GM19238 (cell line): ENCODE data around the gene DNAJC21.

Experiments used
- DNase-seq: peaks from one replicate; pipeline ENCODE4 v3.0.0; 2011; ENCODE audit warnings: low spot score; ENCODE audit not compliant: insufficient read length

DNAJC21 gene

DNA sequence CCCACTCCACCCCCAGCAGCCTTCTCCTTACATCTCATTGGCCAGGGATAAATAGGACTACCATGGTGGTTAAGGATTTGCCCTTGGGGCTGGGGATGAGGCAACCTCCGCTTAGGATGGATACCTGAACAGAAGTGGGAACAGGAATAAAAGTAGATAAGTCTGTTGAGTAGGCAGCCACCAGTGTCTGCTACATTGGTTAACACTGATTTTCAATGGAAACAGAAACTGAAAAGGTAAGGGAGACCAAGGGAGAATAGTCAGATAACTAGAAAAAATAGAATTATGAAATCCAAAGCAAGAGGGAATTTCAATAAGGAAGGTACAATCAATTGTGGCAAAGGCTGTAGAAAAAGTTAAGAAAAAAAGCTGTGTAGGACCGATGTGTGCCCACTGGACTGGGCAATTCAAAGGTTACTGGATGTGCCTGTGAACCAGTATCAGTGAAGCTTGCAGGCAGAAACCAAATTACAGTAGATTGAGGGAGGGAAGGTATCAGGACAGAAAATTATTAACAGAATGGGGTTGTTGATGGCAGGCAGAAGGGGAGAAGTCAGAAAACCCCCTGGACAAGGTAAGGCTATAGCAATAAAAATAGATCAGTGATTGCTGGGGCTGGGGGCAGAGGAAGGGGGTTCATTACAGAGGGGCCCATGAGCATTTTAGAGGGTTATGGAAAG is 48.7 kb downstream of the DNAJC21 start:
- DNase-seq: peak; percentile 19

- no peak for DNase-seq
Observed at GRCh38 chr5:34978681-34979080, 49.3 kb downstream of the DNAJC21 start.

GRCh38 chr5:34982823-34983222 is 53.5 kb downstream of the DNAJC21 start:
- no peak for DNase-seq

GRCh38 chr5:34986965-34987364 is 57.6 kb downstream of the DNAJC21 start:
- DNase-seq: no peak

GRCh38 chr5:34991486-34992238 is 62.3 kb downstream of the DNAJC21 start:
- no peak for DNase-seq

DNA sequence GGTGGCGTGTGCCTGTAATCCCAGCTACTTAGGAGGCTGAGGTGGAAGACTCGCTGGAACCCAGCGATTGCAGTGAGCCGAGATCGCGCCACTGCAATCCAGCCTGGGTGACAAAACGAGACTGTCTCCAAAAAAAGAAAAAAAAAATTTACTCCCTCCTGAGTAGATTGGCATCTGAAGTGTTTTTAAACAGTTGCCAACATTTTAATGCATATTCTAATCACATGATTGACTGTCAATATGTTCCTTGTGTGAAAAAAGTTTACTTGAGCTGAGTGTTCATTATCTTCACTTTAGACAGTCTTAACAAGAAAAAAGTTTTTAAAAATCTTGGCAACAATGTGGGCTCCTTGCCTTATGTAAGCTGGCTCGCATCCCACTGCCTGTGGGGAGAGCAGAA is 64.6 kb downstream of the DNAJC21 start:
- DNase-seq: no peak

GRCh38 chr5:34996261-34996660 is 66.9 kb downstream of the DNAJC21 start:
- no peak for DNase-seq

DNA sequence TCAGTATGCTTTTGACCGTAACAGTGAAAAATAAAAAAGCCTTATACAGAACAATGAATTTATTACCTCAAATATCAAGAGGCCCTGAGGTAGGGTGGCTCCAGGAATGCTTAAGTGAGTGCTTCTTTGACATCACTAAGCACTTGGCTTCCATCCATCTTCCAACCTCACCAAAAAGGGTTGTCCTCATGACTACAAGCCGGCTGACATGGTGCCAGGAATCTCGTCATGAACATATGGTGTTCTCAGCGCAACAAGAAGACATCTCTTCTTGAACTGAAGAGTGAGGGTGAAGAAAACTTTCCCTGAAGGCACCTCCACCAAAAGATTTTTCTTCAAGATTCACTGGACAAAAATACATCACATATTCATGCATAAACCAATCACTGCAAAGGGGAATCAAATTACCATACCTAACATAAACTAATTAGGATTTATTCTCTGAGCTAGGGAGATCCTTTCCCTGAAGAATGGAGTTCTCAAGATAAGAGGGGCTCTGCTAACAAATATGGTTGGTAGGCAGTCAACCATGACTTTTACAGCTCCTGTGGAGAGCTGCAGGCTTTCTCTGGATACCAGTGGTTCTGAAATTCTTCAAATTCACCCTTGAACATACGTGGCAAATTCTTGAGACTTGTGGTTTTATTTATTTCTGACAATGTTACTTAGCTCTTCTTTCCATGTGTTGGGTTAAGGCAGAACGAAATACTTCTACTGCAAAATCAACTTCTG is 68.9 kb downstream of the DNAJC21 start:
- DNase-seq: no peak

DNA sequence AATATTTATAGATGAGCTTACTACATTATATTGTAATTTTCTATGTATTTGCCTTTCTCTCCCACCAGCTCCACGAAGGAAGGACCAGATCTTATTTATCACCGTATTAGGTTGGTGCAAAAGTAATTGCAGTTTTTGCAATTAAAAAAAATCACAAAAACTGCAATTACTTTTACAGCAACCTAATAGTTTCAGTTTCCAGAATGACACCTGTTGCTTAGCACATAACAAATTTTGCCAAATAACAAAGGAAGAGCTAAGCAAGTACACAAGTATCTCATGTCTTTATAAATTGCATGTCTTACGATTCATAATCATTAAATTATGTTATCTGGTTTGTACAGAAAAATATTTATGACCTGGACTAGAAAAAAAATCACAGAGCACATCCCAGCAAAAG is 72.5 kb downstream of the DNAJC21 start:
- DNase-seq: no peak

DNA sequence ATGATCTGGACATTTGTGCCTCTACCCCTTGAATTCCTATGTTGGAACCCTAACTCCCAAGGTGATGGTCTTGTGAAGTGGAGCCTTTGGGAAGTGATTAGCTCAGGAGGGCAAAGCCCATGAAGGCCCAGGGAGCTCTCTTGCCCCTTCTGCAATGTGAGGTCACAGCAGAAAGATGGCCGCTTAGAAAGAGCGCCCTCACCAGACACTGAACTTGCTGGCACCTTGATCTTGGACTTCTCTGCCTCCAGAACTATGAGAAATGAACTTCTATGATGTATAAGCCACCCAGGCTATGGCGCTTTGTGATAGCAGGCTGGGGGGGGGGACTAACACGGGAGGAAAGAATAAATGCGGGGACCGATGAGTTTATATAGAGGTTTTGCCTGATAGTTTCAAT is 73.1 kb downstream of the DNAJC21 start:
- DNase-seq: no peak

DNA sequence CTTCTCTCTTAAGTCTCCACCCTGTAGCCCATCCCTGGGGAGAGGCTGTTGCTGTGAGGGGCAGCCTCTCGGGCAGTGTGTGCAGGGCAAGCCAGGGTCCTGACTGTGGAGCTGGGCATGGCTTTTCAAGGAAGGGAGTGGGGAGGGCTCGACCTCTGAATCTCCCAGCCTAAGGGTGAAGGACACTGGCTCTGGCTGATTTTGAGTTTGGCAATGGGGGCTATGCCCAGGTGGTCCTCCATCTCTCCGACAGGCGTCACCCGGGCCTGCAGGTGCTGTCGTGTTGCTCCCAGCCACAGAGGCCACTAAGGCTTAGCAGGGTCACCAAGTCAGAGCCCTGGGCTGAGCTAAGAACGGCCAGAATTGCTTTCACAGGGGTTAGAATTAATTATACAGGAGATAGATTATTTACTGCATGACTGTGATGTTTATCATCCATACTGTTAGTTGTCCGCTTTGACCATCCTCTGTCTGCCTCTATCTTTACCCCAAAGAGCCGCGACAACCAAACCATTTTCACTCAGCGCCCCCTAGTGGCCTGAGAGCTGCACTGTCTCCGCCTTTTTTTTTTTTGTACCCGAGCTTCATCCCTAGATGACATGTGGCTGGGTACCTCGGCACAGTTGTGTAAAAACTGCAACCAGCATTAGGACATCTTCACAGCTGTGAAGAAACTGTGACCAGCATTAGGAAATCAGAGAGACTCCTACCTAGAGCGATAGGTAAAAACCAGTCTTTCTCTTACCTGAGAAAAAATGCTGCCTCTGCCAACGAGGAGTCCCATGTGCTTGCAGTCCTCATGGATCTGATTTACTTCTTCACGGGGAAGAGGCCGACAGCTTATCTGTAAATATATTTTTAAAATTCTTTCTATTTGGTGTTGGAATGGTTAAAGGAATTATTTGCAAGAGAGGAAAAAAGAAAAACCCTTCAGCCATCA is 73.9 kb downstream of the DNAJC21 start:
- peak; percentile 66 for DNase-seq

DNA sequence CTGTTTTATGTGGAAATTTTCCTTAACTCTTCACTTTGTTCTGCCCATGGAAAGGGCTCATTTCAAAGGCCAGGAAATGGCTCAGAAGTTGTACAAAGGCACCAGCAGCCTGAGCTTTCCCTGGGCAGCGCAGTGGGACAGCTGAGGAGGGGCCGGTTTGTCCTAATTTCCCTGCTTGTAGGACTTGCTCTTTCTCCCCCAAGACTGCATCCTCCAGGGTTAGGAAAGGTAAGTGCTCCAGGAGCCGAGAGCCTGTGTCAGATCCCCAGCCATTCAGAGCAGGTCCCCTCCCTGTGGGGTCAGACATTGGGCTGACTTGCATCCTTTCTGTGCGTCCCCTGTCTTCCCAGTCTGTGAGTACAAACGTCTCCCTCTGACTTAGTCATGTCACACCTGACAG is 74.8 kb downstream of the DNAJC21 start:
- no peak for DNase-seq

- DNase-seq: no peak
Observed at GRCh38 chr5:35004771-35005170, 75.4 kb downstream of the DNAJC21 start.
